Hematopoietic multipotent progenitor cell treated with erythropoietin and hydrocortisone succinate and interleukin-3 and kit ligand, for 8 days (in vitro differentiated cells): ENCODE results near the gene HOXD13.

ENCODE experiments used
- DNase-seq: peaks from one replicate; pipeline ENCODE4 v3.0.0-alpha.2; 2015

Gene HOXD13

DNA sequence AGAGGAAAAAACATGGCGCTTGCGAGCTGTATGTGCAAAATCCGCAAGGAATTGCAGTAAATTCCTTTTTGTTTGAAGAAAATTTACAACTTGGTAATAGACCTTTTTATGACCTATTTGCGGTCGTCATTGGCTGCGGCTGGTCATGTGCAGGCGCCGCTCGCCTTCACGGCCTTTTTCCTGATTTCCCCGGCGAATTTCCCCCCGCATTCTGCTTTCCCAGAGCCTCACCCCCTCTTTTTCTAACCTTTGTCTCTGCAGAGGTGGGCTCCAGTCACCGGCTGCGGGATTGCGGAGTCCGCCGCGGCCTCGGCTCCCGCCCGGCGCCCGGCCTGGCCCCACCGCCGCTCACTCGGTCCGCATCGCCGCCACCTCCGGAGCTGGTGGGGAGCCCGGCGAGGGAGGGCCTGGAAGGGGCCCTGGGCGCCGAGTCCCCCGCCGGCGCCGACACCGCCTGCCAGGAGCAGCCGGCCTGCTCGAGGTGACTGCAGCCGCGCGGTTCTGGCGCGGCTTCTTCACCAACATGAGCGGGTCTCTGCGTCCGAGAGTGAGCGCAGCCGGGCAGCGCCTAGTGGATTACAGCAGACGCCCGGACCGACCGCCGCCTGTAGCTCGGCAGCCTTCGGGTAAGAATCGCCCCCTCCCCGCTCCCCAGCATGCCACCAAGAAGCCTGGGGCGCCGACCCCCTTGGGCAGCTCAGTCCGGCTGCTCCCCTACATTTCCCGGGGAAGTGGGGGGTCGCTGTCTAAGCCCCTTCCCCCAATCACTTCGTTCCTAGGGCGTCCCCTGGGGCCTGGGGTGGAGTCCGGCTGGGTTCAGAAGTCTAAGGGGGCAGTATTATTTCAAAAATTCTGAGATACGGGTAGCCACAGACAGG is 44.1 kb downstream of the HOXD13 start:
- DNase-seq = no peak

DNA sequence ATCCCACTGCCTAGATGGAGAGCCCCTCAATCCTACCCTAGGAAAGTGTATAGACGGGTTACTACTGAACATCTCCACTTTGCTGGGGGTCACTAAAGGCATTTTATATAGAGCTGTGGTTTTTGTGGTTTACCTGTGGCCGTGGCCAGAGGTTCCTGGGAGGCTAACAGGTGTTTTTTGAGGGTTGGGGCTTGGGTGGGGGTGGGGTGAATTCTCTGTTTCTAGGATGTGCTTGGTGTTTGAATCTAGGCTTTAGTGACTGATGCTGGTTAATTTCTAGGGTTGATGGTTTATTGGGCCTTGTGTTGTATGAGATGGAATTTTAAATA is 44.7 kb downstream of the HOXD13 start:
- no peak for DNase-seq

DNA sequence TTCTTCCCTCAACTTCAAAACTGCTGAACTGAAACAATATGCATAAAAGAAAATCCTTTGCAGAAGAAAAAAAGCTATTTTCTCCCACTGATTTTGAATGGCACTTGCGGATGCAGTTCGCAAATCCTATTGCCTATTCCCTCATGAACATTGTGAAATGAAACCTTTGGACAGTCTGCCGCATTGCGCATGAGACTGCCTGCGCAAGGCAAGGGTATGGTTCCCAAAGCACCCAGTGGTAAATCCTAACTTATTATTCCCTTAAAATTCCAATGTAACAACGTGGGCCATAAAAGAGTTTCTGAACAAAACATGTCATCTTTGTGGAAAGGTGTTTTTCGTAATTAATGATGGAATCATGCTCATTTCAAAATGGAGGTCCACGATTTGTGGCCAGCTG is 45.4 kb downstream of the HOXD13 start:
- no peak for DNase-seq

DNA sequence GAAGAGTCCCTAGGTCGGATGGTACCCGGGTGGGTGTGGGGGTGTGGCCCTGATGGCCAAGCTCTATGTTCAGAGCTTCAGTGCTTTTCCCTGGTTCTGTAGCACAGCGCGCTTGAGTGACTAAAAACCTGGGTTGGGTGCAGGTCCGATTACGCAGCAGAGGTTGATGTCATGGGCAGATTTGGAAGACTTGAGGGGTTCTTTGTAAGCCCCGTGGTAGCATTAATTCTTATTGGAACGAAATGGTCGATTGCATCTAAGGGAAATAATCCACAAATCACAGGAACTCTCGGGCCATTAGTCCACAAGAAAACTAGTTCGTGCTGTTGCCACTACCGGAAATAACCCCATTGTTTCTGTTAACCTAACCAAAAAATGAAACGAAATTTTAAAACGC is 46.0 kb downstream of the HOXD13 start:
- DNase-seq = no peak

DNA sequence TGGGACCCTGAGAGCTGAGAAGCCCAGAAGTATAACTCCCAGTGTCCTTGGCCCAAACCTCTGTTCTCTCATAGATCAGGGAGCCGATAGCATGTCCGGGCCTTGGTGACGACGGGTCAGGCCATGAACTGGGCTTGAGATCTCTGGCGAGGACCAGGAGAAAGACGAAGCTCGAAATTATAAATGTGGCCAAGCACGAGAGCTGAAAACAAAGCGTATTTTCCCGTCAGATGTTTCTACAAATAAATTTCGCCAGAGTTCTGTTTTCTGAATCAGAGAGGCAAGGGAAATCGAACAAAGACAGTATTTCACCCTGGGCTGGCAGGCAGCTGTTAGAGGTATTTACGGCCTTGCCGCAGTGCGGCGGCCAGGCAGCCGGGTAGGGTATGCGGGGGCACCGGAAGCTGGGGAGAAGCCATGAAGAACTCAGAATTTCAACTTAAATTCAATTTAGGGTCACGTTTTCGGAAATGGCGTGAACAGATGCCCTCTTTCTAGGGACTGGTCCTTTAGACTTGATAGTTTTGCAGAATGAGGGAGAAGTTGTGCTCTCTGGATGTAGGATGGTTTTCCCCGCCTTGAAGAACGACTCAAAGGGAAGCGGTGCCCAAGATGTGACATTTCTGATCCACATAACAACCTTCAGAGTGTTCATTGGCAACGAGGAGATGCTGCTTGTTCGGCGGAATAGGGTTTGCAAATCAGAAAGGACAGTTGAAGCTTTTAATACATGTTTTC is 46.6 kb downstream of the HOXD13 start:
- DNase-seq = no peak

DNA sequence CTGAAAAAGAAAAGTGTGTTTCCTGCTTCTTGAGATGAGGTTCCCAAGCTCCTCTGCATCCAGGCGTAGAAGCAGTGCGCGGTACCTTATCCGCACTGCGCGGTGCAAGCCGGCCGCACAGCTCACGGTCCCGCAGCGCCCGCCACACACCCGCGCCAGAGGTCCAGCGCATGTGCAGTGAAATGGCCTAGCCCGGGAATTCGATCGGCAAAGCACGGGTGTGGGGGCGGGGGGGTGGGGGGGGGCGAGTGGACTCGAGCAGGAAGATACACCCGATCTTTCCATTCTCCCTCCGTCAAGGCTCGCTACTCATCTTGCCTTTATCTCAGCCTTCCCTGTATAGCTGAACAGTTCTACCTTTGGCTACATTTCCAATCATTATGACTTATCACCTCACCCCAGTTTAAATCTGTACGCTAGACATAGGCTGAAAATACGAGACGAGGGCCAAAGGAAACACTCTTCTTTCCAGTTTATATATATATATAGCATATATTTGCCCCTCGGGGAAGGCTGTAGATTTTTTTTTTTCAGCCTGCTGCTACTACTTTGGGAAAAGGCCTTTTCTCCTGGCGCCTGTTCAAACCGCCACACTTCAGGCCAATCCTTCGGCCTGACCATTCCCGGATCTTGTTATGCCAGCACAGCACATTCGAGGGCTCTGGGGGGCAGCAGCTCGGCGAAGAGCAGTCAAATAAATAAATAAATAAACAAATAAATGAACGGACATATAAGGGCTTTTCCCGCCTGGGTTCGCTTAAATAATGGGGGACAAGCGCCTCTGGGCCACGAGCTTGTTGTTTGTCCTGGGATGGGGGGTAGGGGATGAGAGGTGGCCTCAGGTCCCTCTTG is 47.4 kb downstream of the HOXD13 start:
- DNase-seq = no peak

DNA sequence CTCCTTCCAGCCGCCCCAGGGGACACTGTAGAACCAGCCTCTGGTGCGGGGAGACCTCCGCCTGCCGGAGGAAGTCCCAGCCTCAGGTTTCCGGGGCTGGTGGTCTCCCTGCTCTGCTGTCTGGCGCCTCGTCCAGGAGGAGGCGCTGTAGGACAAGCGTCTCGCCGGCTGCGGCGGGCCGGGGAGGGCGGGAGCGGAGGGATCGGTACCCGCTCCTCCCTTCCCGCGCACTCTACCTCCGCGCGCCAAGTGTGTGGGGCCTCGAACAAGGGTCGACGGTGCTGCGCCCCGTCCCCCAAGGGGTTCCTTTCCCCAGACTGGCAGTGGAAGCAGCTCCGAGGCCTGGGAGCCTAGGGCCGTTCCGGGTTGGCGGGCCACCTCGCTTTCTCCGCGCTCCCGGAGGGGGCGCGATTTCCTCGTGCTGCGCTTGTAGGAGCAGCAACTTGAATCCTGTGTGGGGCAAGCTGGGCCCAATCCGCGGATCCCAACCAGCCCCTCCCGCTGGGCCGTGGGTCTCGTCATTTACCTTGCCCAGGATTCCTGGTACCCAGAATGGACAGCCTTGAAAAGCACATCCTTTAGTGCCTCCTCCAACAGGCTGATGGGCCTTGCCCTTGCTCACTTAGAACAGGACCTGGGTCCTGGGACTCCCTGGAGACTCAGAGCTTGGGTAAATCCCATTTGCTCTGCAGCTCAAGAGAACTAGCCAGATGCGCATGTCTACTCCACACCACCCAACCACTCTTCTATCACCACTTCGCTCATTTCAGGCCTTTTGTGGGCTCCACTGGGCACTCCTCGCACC is 48.2 kb downstream of the HOXD13 start:
- DNase-seq = peak; percentile 65

DNA sequence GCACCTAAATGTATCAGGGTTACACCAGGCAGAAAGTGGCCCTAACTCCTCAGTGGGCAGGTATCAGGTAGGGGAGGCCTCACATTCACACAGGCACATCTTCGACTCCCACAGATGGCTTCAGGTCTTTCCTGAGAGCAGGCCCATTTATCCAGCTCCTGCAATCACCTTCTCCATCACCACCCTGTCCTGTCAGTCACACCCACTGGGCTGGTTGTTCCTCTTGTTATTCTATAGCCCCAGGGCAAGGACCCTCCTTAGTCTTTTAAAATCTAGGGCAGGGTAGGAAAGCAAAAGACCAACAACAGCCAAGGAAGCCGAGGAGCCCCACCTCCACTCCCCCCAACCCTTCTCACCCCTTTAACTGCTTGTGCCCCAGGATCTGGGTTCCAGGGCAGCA is 49.8 kb downstream of the HOXD13 start:
- no peak for DNase-seq
